Lower lobe of right lung (tissue), 2 donors: ENCODE measurements around the gene ST8SIA1. TPM values are rescaled to one million over a fixed set of nuclear protein-coding genes. Genes with fewer than 3 reads are reported as not detected.

Experiments used
- ATAC-seq, 2 donors: fragments of 200-7000 bp; cut with Tn5 transposase; one replicate each; pipeline ENCODE4 v1.9.1; 2020 to 2022; ENCODE audit warnings: mild to moderate bottlenecking in 2 of 2, moderate library complexity in 2 of 2
- DNase-seq: peaks from one replicate; pipeline ENCODE4 v3.0.0-alpha.2; 2020
- H3K27ac ChIP-seq: fragments of 200-600 bp; one replicate; pipeline ENCODE4 v1.8.0; 2022
- H3K27me3 ChIP-seq: fragments of 200-600 bp; one replicate; pipeline ENCODE4 v1.8.0; 2022; ENCODE audit warnings: low read depth
- H3K36me3 ChIP-seq: fragments of 200-600 bp; one replicate; pipeline ENCODE4 v1.8.0; 2022; ENCODE audit warnings: mild to moderate bottlenecking
- H3K4me1 ChIP-seq: fragments of 200-600 bp; one replicate; pipeline ENCODE4 v1.8.0; 2022
- H3K4me3 ChIP-seq: fragments of 200-600 bp; one replicate; pipeline ENCODE4 v1.8.0; 2022; ENCODE audit warnings: mild to moderate bottlenecking
- H3K9me3 ChIP-seq: fragments of 200-600 bp; one replicate; pipeline ENCODE4 v1.8.0; 2022
- CTCF ChIP-seq: fragments of 200-600 bp; IDR thresholded peaks from one replicate; pipeline ENCODE4 v1.8.0; 2022; ENCODE audit warnings: antibody characterized with exemption, mild to moderate bottlenecking
- intact Hi-C: fragments of 100-400 bp; cut with DNase I; formaldehyde crosslinking; loops from one replicate; pipeline ENCODE4 v1.11.0; 2022
- total RNA-seq: library from RNA; stranded (reverse); fragmentation: NEBNext Ultra II Directional; extraction: Animal tissue kit (Norgen Biotek cat#: 25700); gene quantifications from one replicate; pipeline ENCODE4 v1.2.1, GENCODE V29; 2021
- donor health status: DM: no; HTN: yes; CAD: no; lungs with severe emphysema.

Gene ST8SIA1
- total RNA-seq, 1 donor from 2014 or later: 9.1 TPM

- TF ChIP-seq CTCF: no peak
- no peak overlapping the region for H3K27ac ChIP-seq
- H3K27me3 ChIP-seq: no peaks in the 10 kb centered on the region
- no peaks in the 10 kb centered on the region for H3K4me1 ChIP-seq
- H3K36me3 ChIP-seq: no peaks in the 10 kb centered on the region
- H3K4me3 ChIP-seq: no peak overlapping the region
- H3K9me3 ChIP-seq: no peaks in the 10 kb centered on the region
- DNase-seq (no peak), ATAC-seq (no peak)
- intact Hi-C loops: no loop called here
Observed at GRCh38 chr12:22246217-22246846, 88.2 kb downstream of the ST8SIA1 start.

- no peaks in the 10 kb centered on the region for H3K36me3 ChIP-seq
- ATAC-seq (no peak), DNase-seq (no peak)
- H3K27me3 ChIP-seq: no peaks in the 10 kb centered on the region
- H3K9me3 ChIP-seq: no peaks in the 10 kb centered on the region
- no peaks in the 10 kb centered on the region for H3K4me1 ChIP-seq
- intact Hi-C loops: no loop called here
- no peak overlapping the region for H3K4me3 ChIP-seq
- TF ChIP-seq CTCF: no peak
- H3K27ac ChIP-seq: no peak overlapping the region
Observed at GRCh38 chr12:22242726-22243125, 91.8 kb downstream of the ST8SIA1 start.

GRCh38 chr12:22238211-22238610 is 96.3 kb downstream of the ST8SIA1 start:
- no peak for TF ChIP-seq CTCF
- Histone ChIP-seq H3K27me3 (no peaks in the 10 kb centered on the region), H3K4me1 (no peaks in the 10 kb centered on the region), H3K9me3 (no peaks in the 10 kb centered on the region), H3K36me3 (no peaks in the 10 kb centered on the region), H3K4me3 (no peak overlapping the region), H3K27ac (no peak overlapping the region)
- ATAC-seq: no peak
- DNase-seq: no peak
- intact Hi-C loops: no loop called here

- intact Hi-C loops: no loop called here
- TF ChIP-seq CTCF: no peak
Observed at GRCh38 chr12:22234561-22234960, 99.9 kb downstream of the ST8SIA1 start.

GRCh38 chr12:22231836-22232235 is 102.7 kb downstream of the ST8SIA1 start:
- Histone ChIP-seq H3K27me3 (no peaks in the 10 kb centered on the region), H3K9me3 (no peaks in the 10 kb centered on the region), H3K27ac (no peak overlapping the region), H3K4me3 (no peak overlapping the region), H3K36me3 (no peaks in the 10 kb centered on the region), H3K4me1 (peaks cover 6% of the 10 kb centered on the region)
- no peak for TF ChIP-seq CTCF
- intact Hi-C loops: no loop called here
- no peak for ATAC-seq
- DNase-seq: no peak

More at GRCh38 chr12:22234561-22234960, 99.9 kb downstream of the ST8SIA1 start:
- no peaks in the 10 kb centered on the region for H3K36me3 ChIP-seq
- H3K4me1 ChIP-seq: peaks cover 6% of the 10 kb centered on the region
- no peaks in the 10 kb centered on the region for H3K27me3 ChIP-seq
- no peak overlapping the region for H3K4me3 ChIP-seq
- no peak for ATAC-seq
- no peak overlapping the region for H3K27ac ChIP-seq
- no peak for DNase-seq
- no peaks in the 10 kb centered on the region for H3K9me3 ChIP-seq
